LNCaP clone FGC (cell line): ENCODE measurements around the gene PRKAG1.

Experiments used
- DNase-seq: peaks from one replicate; pipeline ENCODE4 v3.0.0-alpha.2; 2011; ENCODE audit warnings: low read depth
- H3K4me3 ChIP-seq: 2 replicates; pipeline ENCODE4 v1.5.1; 2011; ENCODE audit warnings: mild to moderate bottlenecking, low read depth, low read length, control low read depth
- TF ChIP-seq, protein P1 (sequence below): IDR thresholded peaks from 2 replicates; pipeline ENCODE4 v1.5.1; 2012; ENCODE audit warnings: mild to moderate bottlenecking; ENCODE audit not compliant: control insufficient read depth, insufficient read depth; ENCODE audit errors: extremely low read depth

Gene PRKAG1

DNA sequence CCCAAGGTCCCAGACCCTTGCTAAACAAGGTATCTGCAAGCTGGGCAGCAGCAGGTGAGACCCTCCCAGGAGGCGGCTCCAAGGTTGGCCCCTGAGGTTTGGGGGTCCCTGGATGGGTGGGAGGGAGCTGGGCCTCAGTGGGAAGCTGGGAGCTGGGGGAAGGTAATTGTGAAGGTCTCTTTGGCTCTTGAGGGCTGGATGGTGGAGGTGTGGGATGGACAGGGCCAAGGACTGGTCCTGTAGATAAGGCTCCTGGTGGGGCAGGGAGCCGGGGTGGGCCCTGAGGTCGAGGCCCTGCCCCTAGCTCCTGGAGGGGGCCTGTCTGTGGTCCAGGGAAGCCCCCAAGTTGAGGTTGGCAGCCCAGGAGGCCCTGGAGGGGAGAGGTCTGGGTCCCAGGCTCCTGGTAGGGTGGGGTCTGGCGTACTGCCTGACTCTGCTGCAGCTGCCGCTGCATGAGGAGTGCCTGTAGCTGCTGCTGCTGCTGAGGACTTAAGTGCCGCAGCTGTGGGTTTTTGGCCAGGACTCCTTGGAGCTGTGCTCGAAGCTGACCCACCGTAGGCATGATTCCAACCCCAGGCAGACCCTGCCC, 13.1 kb upstream of the PRKAG1 start:
- TF ChIP-seq, protein P1, sequence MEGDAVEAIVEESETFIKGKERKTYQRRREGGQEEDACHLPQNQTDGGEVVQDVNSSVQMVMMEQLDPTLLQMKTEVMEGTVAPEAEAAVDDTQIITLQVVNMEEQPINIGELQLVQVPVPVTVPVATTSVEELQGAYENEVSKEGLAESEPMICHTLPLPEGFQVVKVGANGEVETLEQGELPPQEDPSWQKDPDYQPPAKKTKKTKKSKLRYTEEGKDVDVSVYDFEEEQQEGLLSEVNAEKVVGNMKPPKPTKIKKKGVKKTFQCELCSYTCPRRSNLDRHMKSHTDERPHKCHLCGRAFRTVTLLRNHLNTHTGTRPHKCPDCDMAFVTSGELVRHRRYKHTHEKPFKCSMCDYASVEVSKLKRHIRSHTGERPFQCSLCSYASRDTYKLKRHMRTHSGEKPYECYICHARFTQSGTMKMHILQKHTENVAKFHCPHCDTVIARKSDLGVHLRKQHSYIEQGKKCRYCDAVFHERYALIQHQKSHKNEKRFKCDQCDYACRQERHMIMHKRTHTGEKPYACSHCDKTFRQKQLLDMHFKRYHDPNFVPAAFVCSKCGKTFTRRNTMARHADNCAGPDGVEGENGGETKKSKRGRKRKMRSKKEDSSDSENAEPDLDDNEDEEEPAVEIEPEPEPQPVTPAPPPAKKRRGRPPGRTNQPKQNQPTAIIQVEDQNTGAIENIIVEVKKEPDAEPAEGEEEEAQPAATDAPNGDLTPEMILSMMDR, result no peak
- DNase-seq, result no peak
- no peak overlapping the region for H3K4me3 ChIP-seq

DNA sequence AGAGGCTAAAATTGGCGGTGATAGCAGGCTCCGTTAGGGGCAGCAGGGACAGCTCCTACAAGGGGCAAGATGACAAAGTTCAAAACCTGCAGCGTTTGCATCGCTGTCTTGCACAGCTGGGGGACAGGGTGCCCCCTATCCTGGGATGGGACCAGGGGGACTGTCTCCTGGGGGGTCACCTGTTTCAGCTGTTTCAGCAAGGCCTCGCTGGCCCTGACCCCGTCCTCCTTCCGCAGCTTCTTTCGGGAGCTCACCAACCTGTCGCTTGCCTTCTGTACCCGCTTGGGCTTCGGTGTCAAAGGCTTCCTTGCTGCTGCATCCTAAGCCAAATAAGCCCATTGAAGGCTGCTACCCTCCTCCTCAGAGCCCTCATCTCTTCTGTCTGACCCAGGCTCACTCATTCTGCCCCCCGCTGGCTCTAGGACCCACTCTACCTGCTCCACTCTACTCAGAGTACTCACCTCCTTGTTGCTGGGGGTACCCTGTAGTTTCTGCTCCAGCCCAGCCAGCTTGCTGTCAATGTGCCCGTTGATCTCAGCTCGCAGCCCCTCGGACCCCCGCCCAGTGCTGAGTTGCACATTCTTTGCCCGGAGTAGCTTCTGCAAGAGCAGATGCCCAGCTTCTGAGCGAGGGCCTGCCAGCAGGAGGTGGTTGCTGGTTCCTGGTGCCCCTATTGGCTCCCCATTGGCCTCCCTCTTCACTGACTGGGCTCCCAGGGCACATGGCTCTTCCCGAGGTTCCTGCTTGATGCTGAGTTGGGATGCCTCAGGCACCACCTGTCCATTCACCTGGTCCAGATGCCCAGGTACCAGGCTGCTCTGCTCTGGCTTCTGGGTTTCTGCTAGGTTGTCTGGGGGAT, 12.4 kb upstream of the PRKAG1 start:
- no peak overlapping the region for H3K4me3 ChIP-seq
- DNase-seq, result no peak
- TF ChIP-seq, protein P1, result no peak

DNA sequence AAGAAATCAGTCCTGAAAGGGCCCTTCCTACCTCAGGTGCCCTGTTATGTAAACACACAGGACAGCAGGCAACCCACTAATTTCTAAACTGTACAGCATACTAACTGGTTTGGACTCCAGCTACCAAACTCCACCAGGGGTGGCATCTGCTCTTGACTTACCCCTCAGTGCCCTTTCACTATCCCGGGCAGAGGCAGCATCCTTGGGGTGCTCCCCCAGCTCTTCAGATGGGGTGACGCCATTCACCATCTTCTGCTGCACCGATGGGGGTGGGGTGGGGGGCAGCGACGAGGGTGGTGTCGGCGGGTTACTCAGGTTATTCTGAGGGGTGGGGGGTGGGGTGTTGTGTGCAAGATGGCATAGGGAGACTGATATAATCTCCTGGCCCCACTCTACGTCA, 11.5 kb upstream of the PRKAG1 start:
- H3K4me3 ChIP-seq, result no peak overlapping the region
- TF ChIP-seq, protein P1, result no peak
- DNase-seq, result no peak

DNA sequence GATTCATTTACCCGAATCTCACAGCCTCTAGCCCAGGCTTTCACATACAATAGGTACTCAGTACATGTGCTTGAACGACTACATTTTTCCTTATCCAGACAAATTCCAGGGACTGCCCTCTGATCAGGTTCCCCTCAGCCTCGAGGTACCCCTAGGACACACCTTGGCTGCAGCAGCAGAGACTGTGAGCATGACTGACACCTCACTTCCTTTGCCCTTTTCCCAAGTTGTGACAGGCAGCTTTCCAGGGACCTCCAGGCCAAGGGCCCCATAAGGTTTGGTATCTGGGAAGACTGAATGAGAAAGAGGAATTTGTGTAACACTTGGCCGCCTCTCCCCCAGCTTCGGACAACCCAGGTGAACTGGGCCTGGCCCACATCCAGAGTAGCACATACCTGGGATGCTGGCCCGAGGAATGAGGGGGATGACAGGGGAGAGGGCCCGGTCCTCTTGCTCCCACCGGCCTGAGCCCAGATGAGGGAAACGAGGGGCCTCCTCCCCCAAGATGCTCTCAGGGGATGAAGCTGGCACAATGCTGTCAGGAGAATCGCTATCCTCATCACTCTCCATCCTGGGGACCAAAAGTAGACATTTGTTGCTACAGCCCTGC, 10.2 kb upstream of the PRKAG1 start:
- DNase-seq, result no peak

DNA sequence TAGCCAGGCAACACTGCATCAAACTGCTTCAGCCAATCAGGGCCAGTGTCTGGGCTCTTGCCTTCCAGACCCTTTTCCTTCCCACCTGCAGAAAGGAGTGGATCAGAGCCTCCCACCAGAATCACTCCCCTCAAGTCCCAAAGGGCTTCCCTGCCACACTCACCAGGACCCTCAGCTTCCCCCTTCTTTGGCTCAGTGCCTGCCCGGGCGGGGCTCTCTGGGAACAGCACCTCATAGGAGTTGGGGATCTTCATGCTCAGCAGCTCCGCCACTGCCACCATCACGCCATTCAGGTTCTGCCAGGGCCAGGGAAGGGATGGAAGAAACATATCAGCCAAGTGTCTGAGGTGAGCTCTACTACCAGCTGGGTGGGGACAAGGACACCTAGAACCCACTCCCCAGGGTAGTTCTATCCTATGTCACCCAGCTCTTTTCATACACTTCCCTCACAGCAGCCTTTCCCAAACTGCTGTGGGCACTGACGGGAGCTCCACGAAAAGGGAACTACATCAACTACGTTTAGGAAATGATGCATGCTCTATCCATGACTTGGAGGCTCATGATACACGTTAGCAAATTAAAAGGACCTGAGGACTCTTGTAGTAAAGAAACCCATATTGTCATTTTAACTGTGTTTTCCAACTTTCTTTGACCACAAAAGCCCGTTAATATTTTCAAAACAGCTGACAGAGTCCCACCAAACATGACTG, 9.4 kb upstream of the PRKAG1 start:
- H3K4me3 ChIP-seq, result no peak overlapping the region
- DNase-seq, result no peak
- TF ChIP-seq, protein P1, result no peak

More for the DNA sequence above, 10.2 kb upstream of the PRKAG1 start:
- TF ChIP-seq, protein P1, result no peak
- no peak overlapping the region for H3K4me3 ChIP-seq

DNA sequence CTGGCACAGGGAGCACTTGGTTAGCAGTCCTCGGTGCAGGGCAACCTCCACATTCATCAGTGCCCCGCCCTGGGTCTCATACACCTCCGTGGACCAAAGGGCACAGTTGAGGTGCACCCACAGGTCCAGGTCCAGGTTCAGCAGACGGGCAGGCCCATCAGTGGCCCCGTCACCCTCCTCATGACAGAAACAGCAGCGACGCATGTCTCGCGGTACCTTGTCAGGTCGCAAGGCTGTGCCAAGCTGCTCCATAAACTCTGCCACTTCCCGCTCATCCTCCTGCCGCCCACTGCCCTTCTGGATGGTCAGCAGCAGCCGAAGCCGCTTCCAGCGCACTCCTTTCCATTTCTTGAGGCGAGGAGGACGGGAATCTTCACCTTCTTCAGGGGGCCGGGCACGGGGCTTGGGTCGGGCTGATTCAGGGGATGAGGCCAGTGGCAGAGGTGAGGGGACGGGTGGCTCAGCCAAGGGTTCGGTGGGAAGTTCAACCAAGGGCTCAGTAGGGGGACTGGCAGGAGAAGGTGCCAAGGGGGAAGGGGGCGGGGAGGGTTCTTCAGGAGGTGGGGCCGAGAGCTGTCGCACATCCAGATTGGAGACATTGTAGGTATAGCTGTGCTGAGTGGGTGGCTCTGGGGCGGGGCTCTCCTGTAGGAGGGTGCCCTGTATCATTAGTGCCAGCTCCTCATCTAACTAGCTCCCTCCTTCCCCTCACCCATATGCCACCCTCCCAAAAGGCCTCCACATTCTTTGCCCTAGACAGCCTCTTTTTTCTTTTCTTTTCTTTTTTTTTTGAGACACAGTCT, 8.3 kb upstream of the PRKAG1 start:
- H3K4me3 ChIP-seq, result no peak overlapping the region
- TF ChIP-seq, protein P1, result no peak
- no peak for DNase-seq
